Hepatocyte (in vitro differentiated cells): Measurements from ENCODE around the gene ST6GALNAC4. TPM values are rescaled to one million over a fixed set of nuclear protein-coding genes. Genes with fewer than 3 reads are reported as not detected.
"Not testable (repeated sequence)": the region's sequence is repeated elsewhere in the genome, so short reads cannot be mapped to it uniquely, and the experiment has no call there.

ENCODE experiments used
- DNase-seq: peaks from one replicate; pipeline ENCODE4 v3.0.0-alpha.2; 2016; ENCODE audit warnings: low spot score
- H2AFZ ChIP-seq: fragments of 200-600 bp; sonication (generic); 2 replicates; pipeline ENCODE4 v1.6.0; 2016; ENCODE audit warnings: antibody characterized with exemption, mild to moderate bottlenecking
- H3K27ac ChIP-seq: fragments of 200-600 bp; sonication (generic); 2 replicates; pipeline ENCODE4 v1.5.1; 2016; ENCODE audit warnings: mild to moderate bottlenecking
- H3K27me3 ChIP-seq: fragments of 200-600 bp; sonication (generic); 2 replicates; pipeline ENCODE4 v1.6.1; 2016
- H3K36me3 ChIP-seq: fragments of 200-600 bp; sonication (generic); replicated peaks from 2 replicates; pipeline ENCODE4 v1.5.1; 2016; ENCODE audit warnings: low read depth; ENCODE audit not compliant: insufficient read depth
- H3K4me1 ChIP-seq: fragments of 200-600 bp; sonication (generic); 2 replicates; pipeline ENCODE4 v1.5.1; 2016; ENCODE audit warnings: mild to moderate bottlenecking, moderate library complexity; ENCODE audit not compliant: insufficient read depth
- H3K4me2 ChIP-seq: fragments of 200-600 bp; sonication (generic); 2 replicates; pipeline ENCODE4 v1.6.0; 2016
- H3K4me3 ChIP-seq: fragments of 200-600 bp; sonication (generic); 2 replicates; pipeline ENCODE4 v1.5.1; 2016; ENCODE audit warnings: mild to moderate bottlenecking
- H3K79me2 ChIP-seq: fragments of 200-600 bp; sonication (generic); 2 replicates; pipeline ENCODE4 v1.6.0; 2017; ENCODE audit warnings: mild to moderate bottlenecking
- H3K9me2 ChIP-seq: fragments of 200-600 bp; sonication (generic); replicated peaks from 2 replicates; pipeline ENCODE4 v1.6.0; 2017; ENCODE audit warnings: mild to moderate bottlenecking; ENCODE audit not compliant: insufficient read depth
- H3K9me3 ChIP-seq: fragments of 200-600 bp; sonication (generic); 2 replicates; pipeline ENCODE4 v1.5.1; 2016; ENCODE audit warnings: low read depth, mild to moderate bottlenecking
- H4K20me1 ChIP-seq: fragments of 200-600 bp; sonication (generic); 2 replicates; pipeline ENCODE4 v1.6.0; 2016; ENCODE audit warnings: mild to moderate bottlenecking; ENCODE audit not compliant: insufficient read depth, poor library complexity, severe bottlenecking
- EZH2 ChIP-seq: fragments of 200-600 bp; sonication (generic); IDR thresholded peaks from 2 replicates; pipeline ENCODE4 v1.6.1; 2016; ENCODE audit warnings: antibody characterized with exemption, mild to moderate bottlenecking, borderline replicate concordance
- EZH2phosphoT487 ChIP-seq: fragments of 200-600 bp; sonication (generic); IDR thresholded peaks from one replicate; pipeline ENCODE4 v1.6.1; 2018; ENCODE audit warnings: antibody characterized with exemption, mild to moderate bottlenecking, low read depth, moderate library complexity; ENCODE audit not compliant: unreplicated experiment, severe bottlenecking
- WGBS: methylation state at CpG from one replicate; pipeline ENCODE4 v1.1.6; 2016; ENCODE audit warnings: low lambda C conversion rate; ENCODE audit errors: missing lambda C conversion rate; 5-methylcytosine and 5-hydroxymethylcytosine counted together
- polyA plus RNA-seq: library from polyadenylated mRNA; unstranded; fragments of >200 nt; fragmentation: Nextera tagmentation; extraction: Ambion mirVana; gene quantifications from 2 replicates; pipeline ENCODE4 v1.2.1, GENCODE V29; 2016
- total RNA-seq: library from RNA; depleted of rRNA; stranded (reverse); fragments of >200 nt; gene quantifications from 2 replicates; pipeline ENCODE4 v1.2.3, GENCODE V29; 2014
- TF ChIP-seq, protein P1 (sequence below): fragments of 200-600 bp; sonication (generic); IDR thresholded peaks from 2 replicates; pipeline ENCODE4 v1.5.1; 2016; ENCODE audit warnings: antibody characterized with exemption, mild to moderate bottlenecking; ENCODE audit not compliant: poor library complexity

Gene ST6GALNAC4
- total and polyA plus RNA-seq, 2 experiments from 2014 or later, result 14.3 to 14.6 TPM

DNA sequence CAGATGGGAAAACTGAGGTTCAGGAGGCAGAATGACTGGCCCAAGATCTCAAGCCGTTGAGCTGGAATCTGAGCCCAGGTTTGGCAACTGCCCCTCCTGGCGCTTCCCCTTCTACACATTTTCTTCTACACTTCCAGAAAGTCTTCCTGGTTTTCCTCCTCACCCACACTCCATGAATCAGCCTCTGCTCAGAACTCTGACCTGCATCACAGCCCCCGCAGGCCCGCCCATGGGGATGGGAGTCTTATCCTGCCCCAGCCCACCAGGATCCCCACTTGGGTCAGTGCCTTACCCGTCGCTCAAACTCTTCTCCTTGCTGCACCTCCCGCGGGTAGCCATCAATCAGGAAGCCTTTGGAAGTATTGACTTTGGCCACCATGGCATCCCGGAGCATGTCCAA is 45.3 kb downstream of the ST6GALNAC4 start:
- no peak overlapping the region for H3K4me3 ChIP-seq
- WGBS, result 94% methylated on average over 9 of the region's 9 CpGs

DNA sequence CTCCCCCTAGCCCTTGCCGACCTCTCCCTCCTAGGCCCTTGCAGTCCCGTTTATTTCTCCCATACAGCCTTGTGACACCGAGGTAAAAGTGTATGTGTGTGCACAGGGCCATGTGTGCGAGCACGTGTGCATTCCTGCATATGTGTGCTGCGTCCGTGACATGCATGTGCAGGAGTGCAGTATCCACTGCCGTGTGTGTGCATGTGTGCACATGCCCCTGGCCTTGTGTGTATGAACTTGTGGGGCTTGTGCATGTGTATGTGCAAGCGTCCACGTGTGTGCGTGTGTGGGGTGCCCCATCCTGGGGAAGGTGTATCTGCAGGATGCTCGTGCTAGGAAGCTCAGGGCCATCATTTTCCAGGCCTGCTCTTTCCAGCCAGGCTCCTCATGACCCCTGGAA is 46.0 kb downstream of the ST6GALNAC4 start:
- H3K27me3 ChIP-seq, result no peaks in the 10 kb centered on the region
- TF ChIP-seq EZH2 (no peak), EZH2phosphoT487 (no peak)
- TF ChIP-seq, protein P1, sequence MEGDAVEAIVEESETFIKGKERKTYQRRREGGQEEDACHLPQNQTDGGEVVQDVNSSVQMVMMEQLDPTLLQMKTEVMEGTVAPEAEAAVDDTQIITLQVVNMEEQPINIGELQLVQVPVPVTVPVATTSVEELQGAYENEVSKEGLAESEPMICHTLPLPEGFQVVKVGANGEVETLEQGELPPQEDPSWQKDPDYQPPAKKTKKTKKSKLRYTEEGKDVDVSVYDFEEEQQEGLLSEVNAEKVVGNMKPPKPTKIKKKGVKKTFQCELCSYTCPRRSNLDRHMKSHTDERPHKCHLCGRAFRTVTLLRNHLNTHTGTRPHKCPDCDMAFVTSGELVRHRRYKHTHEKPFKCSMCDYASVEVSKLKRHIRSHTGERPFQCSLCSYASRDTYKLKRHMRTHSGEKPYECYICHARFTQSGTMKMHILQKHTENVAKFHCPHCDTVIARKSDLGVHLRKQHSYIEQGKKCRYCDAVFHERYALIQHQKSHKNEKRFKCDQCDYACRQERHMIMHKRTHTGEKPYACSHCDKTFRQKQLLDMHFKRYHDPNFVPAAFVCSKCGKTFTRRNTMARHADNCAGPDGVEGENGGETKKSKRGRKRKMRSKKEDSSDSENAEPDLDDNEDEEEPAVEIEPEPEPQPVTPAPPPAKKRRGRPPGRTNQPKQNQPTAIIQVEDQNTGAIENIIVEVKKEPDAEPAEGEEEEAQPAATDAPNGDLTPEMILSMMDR, result no peak
- H3K9me2 ChIP-seq, result no peaks in the 10 kb centered on the region
- no peak overlapping the region for H3K4me2 ChIP-seq
- H3K27ac ChIP-seq, result no peak overlapping the region
- no peaks in the 10 kb centered on the region for H3K9me3 ChIP-seq
- H4K20me1 ChIP-seq, result no peaks in the 10 kb centered on the region
- H3K79me2 ChIP-seq, result no peaks in the 10 kb centered on the region
- no peak overlapping the region for H3K4me3 ChIP-seq
- H3K4me1 ChIP-seq, result peaks cover 11% of the 10 kb centered on the region
- WGBS, result 90% methylated on average over 12 of the region's 12 CpGs
- DNase-seq, result no peak
- no peaks in the 10 kb centered on the region for H3K36me3 ChIP-seq
- no peak overlapping the region for H2AFZ ChIP-seq

More for the DNA sequence above, 45.3 kb downstream of the ST6GALNAC4 start:
- Histone ChIP-seq H3K9me3 (no peaks in the 10 kb centered on the region), H3K4me2 (no peak overlapping the region), H3K36me3 (no peaks in the 10 kb centered on the region), H3K9me2 (no peaks in the 10 kb centered on the region), H3K4me1 (peaks cover 15% of the 10 kb centered on the region), H3K27me3 (no peaks in the 10 kb centered on the region), H3K79me2 (peaks cover 4% of the 10 kb centered on the region), H2AFZ (no peak overlapping the region), H4K20me1 (no peaks in the 10 kb centered on the region), H3K27ac (no peak overlapping the region)
- no peak for DNase-seq
- TF ChIP-seq, protein P1, result no peak
- no peak for TF ChIP-seq EZH2phosphoT487
- TF ChIP-seq EZH2, result no peak

DNA sequence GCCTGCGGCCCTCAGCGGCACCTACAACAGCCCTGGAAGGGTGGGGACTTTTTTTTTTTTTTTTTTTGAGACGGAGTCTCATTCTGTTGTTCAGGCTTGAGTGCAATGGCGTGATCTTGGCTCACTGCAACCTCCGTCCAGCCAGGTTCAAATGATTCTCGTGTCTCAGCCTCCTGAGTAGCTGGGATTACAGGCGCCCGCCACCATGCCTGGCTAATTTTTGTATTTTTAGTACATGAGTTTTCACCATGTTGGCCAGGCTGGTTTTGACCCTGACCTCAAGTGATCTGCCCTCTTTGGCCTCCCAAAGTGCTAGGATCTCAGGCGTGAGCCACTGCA is 46.7 kb downstream of the ST6GALNAC4 start:
- H3K4me1 ChIP-seq, result peaks cover 11% of the 10 kb centered on the region
- H3K27me3 ChIP-seq, H2AFZ ChIP-seq, H3K36me3 ChIP-seq, DNase-seq, H3K27ac ChIP-seq, H3K9me3 ChIP-seq, H4K20me1 ChIP-seq, H3K4me3 ChIP-seq, H3K4me2 ChIP-seq, H3K9me2 ChIP-seq, H3K79me2 ChIP-seq: not testable (repeated sequence)
- WGBS, result 60% methylated on average over 9 of the region's 9 CpGs

DNA sequence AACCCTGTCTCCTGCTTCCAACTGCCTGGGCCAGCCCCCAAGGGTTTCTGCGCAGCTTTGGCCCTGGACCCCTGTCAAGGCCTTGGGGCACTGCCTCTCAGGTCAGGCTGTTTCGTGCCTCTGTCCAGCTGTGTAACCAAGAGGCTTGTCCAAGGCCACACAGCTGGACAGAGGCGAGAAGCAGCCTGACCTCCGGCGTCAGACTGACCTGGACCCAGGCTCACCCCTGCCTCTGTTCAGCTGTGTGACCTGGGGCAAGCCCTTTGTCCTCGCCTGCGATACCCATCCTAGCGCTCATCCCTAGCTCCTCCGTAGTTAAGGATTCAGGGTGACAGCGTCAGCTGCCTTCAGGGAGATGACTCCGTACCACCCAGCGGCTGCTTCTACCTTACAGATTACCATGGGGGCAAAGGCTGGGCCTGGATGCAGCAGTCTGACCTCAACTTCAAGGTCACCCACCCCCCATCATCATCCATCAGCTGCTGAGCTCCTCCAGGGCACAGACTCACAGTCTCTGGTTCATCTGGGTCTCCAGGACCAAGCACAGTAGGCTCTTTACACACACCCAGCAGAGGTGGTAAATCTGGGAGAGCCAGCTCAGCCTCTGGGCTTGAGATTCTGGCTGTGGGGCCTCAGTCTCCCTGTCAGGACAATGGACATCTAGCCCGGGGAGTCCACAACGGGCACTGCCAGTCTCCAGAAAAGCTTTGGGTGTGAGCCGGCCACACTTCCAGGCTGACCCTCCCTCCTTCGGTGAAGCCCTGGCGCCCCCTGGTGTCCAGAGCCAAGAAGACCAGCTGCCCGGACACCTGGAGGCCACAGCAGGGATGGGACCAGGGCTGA is 47.3 kb downstream of the ST6GALNAC4 start:
- no peaks in the 10 kb centered on the region for H3K9me3 ChIP-seq
- no peak overlapping the region for H3K27ac ChIP-seq
- no peak overlapping the region for H2AFZ ChIP-seq
- no peaks in the 10 kb centered on the region for H3K9me2 ChIP-seq
- peaks cover 14% of the 10 kb centered on the region for H3K4me1 ChIP-seq
- no peaks in the 10 kb centered on the region for H3K27me3 ChIP-seq
- DNase-seq, result peak; percentile 91
- 60% methylated on average over 16 of the region's 18 CpGs for WGBS
- H3K4me3 ChIP-seq, result no peak overlapping the region
- H3K79me2 ChIP-seq, result no peaks in the 10 kb centered on the region
- H3K4me2 ChIP-seq, result no peak overlapping the region
- no peaks in the 10 kb centered on the region for H3K36me3 ChIP-seq
- no peaks in the 10 kb centered on the region for H4K20me1 ChIP-seq
- TF ChIP-seq EZH2 (no peak), EZH2phosphoT487 (no peak)
- TF ChIP-seq, protein P1, result peak; percentile 76
